Adrenal gland (tissue), 12 donors: ENCODE data around the gene CD300E. TPM values are rescaled to one million over a fixed set of nuclear protein-coding genes. Genes with fewer than 3 reads are reported as not detected.
A peak's percentile ranks its signal among the peaks of the same experiment; 100 is the strongest.
"Not testable (repeated sequence)": the region's sequence is repeated elsewhere in the genome, so short reads cannot be mapped to it uniquely, and the experiment has no call there.

Experiments used
- DNase-seq, 7 donors: peaks; one replicate each; pipeline ENCODE4 v3.0.0-alpha.2; 2019 to 2020
- H3K27ac ChIP-seq, 5 donors: fragments of 200-600 bp; sonication (generic) in 4 of 5; 1 replicate in 3 of 5; 2 replicates in 2 of 5; pipeline versions ENCODE4 v1.5.1 to v1.8.0; 2016 to 2020; ENCODE audit warnings: mild to moderate bottlenecking in 1 of 5
- H3K27me3 ChIP-seq: fragments of 200-600 bp; 2 replicates; pipeline ENCODE4 v1.8.0; 2021
- H3K36me3 ChIP-seq, 2 donors: fragments of 200-600 bp; replicated peaks in 1 of 2; 1 replicate in 1 of 2; 2 replicates in 1 of 2; pipeline versions ENCODE4 v1.5.1 to v1.8.0; 2018 to 2022
- H3K4me1 ChIP-seq, 2 donors: fragments of 200-600 bp; replicated peaks in 1 of 2; 1 replicate in 1 of 2; 2 replicates in 1 of 2; pipeline versions ENCODE4 v1.5.1 to v1.8.0; 2018 to 2021
- H3K4me3 ChIP-seq, 4 donors: fragments of 200-600 bp; sonication (generic) in 3 of 4; one replicate each; pipeline ENCODE4 v1.5.1; 2016 to 2018
- H3K9me3 ChIP-seq, 3 donors: fragments of 200-600 bp; sonication (generic) in 1 of 3; replicated peaks in 1 of 3; 1 replicate in 2 of 3; 2 replicates in 1 of 3; pipeline versions ENCODE4 v1.5.1 to v1.8.0; 2016 to 2021
- POLR2A ChIP-seq, 2 donors: fragments of 450-650 bp; IDR thresholded peaks; one replicate each; pipeline ENCODE4 v1.6.1; 2017; ENCODE audit warnings: antibody characterized with exemption in 2 of 2, mild to moderate bottlenecking in 2 of 2, moderate library complexity in 1 of 2
- WGBS, 4 donors: extraction: QIAGEN DNeasy Blood & Tissue Kit in 2 of 4; methylation state at CpG; one replicate each; pipeline versions ENCODE4 v1.1.5 to v1.1.7; 2013 to 2017; 5-methylcytosine and 5-hydroxymethylcytosine counted together
- intact Hi-C, 2 donors: fragments of 100-400 bp; cut with DNase I; formaldehyde crosslinking; loops; one replicate each; pipeline versions ENCODE4 v1.14.1 to v1.15.0; 2022 to 2023
- polyA plus RNA-seq, 3 donors: library from polyadenylated mRNA; stranded (reverse); fragments of 200-250 nt in 2 of 3; fragments of 350-450 nt in 1 of 3; fragmentation: Illumina TruSeq in 1 of 3; extraction: RNeasy Lipid Tissue Mini Kit (QIAGEN cat#74804) in 1 of 3; gene quantifications; one replicate each; pipeline ENCODE4 v1.2.3, GENCODE V29; 2013 to 2014
- total RNA-seq, 9 donors: library from RNA; depleted of rRNA in 4 of 9; stranded (reverse); fragments of >200 nt in 4 of 9; fragments of 120-200 nt in 1 of 9; fragmentation: NEBNext Ultra II Directional in 1 of 9; extraction: Animal tissue kit (Norgen Biotek cat#: 25700) in 1 of 9; gene quantifications; one replicate each; pipeline versions ENCODE4 v1.1.0 to v1.2.4, GENCODE V29; 2013 to 2023
- TF ChIP-seq, protein P1 (sequence below), 6 experiments: fragments of 450-650 bp in 4 of 6; fragments of 200-600 bp in 2 of 6; sonication (generic) in 1 of 6; IDR thresholded peaks; 1 replicate in 5 of 6; 2 replicates in 1 of 6; pipeline versions ENCODE4 v1.5.1 to v1.8.0; 2016 to 2021; ENCODE audit warnings: antibody characterized with exemption in 6 of 6, mild to moderate bottlenecking in 2 of 6, moderate library complexity in 1 of 6
- donor health status: healthy with polysubstance abuse.
- donor health status: Bipolar disorder and iron deficiency.
- donor health status: DM: yes; HTN: yes; CAD: no.
- donor health status: DM: no; HTN: no; CAD: no.
- donor health status: DM: no; HTN: no; CAD: no.
- donor health status: DM: yes; HTN: yes; CAD: no.

The CD300E gene
- total and polyA plus RNA-seq, 12 donors, result 0.06 to 2.4 (median 0.57) TPM; not detected in 1

DNA sequence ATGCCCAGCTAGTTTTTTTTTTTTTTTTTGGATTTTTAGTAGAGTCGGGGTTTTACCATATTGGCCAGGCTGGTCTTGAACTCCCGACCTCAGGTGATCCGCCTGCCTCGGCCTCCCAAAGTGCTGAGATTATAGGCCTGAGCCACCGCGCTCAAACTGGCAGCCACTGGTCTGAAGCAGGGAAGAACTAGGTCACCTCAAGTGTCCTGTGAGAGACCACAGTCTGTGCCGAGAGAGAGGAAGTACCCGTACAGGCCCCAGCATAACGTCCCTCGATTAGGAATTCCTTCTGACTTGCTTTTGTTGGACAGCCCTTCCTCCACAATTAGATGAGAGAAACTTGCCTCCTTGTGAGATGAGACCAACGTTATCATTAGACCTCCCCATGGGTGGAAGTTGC is 13.7 kb upstream of the CD300E start:
- H3K27ac ChIP-seq, result no peak overlapping the region
- H3K4me3 ChIP-seq, result no peak overlapping the region
- DNase-seq, result peak in 1 of 7 donors; percentile 13
- WGBS, 4 donors, result 47 to 62% (median 55%) methylated on average over 5 to 11 of the region's 11 CpGs
- no peaks in the 10 kb centered on the region for H3K4me1 ChIP-seq
- H3K9me3 ChIP-seq, result no peaks in the 10 kb centered on the region
- TF ChIP-seq, protein P1, sequence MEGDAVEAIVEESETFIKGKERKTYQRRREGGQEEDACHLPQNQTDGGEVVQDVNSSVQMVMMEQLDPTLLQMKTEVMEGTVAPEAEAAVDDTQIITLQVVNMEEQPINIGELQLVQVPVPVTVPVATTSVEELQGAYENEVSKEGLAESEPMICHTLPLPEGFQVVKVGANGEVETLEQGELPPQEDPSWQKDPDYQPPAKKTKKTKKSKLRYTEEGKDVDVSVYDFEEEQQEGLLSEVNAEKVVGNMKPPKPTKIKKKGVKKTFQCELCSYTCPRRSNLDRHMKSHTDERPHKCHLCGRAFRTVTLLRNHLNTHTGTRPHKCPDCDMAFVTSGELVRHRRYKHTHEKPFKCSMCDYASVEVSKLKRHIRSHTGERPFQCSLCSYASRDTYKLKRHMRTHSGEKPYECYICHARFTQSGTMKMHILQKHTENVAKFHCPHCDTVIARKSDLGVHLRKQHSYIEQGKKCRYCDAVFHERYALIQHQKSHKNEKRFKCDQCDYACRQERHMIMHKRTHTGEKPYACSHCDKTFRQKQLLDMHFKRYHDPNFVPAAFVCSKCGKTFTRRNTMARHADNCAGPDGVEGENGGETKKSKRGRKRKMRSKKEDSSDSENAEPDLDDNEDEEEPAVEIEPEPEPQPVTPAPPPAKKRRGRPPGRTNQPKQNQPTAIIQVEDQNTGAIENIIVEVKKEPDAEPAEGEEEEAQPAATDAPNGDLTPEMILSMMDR (IDR thresholded peaks at IDR 0.05), result no peak
- TF ChIP-seq POLR2A (IDR thresholded peaks at IDR 0.05), result no peak
- no peaks in the 10 kb centered on the region for H3K36me3 ChIP-seq
- intact Hi-C loops, result no loop called here
- no peaks in the 10 kb centered on the region for H3K27me3 ChIP-seq

DNA sequence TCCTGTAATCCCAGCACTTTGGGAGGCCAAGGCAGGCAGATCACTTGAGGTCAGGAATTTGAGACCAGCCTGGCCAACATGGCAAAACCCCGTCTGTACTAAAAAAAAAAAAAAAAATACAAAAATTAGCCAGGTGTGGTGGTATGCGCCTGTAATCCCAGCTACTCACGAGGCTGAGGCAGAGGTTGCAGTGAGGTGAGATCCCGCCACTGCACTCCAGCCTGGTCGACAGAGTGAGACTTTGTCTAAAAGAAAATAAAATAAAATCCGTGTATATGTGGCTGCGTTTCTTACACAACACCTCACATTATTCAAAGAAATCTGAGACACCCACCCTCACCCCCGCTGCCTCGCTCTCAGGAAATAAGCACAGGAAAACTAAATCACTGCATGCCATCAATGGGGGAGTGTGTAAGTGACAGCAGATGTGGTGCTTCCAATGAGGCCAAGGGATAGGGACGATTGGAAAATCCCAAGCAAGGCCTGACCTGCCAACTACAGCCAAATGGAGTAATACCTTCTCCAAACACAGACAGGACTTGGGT is 13.1 kb upstream of the CD300E start:
- not testable (repeated sequence) for H3K27me3 ChIP-seq, H3K4me1 ChIP-seq
- WGBS, 4 donors, result 59 to 71% (median 69%) methylated on average over 10 of the region's 10 CpGs

DNA sequence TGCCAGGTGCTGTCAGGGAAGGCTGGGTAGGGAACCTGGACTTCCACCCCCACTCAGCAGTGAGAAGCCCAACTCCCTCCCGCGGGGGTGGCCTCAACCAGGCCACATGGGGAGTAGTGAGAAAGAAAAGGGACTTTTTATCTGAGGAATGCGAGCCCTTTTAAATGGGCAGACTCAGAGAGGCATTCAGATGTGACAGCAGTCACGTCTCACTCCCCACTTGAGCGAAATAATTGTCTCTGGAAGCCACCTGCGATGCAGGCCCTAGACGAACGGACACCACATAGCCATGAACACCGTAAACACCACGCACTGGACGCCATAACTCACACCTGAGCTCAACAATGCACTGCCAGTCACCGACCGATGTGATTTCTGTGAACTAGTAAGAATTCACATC is 11.9 kb upstream of the CD300E start:
- H3K4me1 ChIP-seq, result no peaks in the 10 kb centered on the region
- no peak for DNase-seq
- no peaks in the 10 kb centered on the region for H3K36me3 ChIP-seq
- H3K27me3 ChIP-seq, result no peaks in the 10 kb centered on the region
- intact Hi-C loops, result no loop called here
- no peak overlapping the region for H3K4me3 ChIP-seq
- 62 to 67% (median 65%) methylated on average over 13 of the region's 13 CpGs for WGBS, 4 donors
- H3K9me3 ChIP-seq, result no peaks in the 10 kb centered on the region
- H3K27ac ChIP-seq, result no peak overlapping the region
- TF ChIP-seq, protein P1 (IDR thresholded peaks at IDR 0.05), result no peak
- no peak for TF ChIP-seq POLR2A (IDR thresholded peaks at IDR 0.05)

More for the DNA sequence above, 13.1 kb upstream of the CD300E start:
- H3K4me3 ChIP-seq, intact Hi-C loops, H3K27ac ChIP-seq, H3K36me3 ChIP-seq, H3K9me3 ChIP-seq, DNase-seq: not testable (repeated sequence)

DNA sequence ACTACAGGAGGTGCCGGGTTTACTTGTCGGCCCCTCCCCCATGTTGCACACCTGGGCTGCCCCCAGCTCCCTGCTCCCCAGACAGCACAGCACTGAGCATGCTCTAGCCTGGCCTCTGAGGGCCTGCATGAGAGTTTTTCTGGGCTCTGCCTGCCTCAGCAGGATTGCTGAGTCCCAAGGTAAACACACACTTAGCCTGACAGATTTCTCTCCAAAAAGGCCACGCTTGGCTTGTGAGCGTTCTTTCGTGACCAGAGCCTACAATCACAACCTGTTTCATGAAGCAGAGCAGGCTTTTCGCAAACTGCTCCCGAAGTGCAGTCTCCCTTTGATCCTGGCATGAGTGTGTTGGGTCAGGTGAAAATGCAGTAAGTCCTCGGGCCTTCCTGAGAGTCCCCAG is 9.8 kb upstream of the CD300E start:
- no peak for TF ChIP-seq POLR2A (IDR thresholded peaks at IDR 0.05)
- TF ChIP-seq, protein P1 (IDR thresholded peaks at IDR 0.05), result no peak
- WGBS, 4 donors, result 80 to 87% (median 83%) methylated on average over 7 to 8 of the region's 8 CpGs

DNA sequence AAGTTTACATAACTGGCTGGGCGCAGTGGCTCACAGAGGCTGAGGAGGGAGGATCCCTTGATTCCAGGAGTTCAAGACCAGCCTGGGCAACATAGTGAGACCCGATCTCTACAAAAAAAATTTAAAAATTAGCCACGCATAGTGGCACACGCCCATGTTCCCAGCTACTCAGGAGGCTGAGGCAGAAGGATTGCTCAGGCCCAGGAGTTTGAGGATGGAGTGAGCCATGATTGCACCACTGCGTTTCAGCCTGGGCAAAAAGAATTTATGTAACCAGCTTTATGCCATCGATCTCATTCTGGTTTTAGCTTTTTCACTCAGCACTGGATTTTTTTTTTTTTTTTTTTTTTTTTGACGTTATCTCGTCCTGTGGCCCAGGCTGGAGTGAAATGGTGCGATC is 9.1 kb upstream of the CD300E start:
- intact Hi-C loops, result no loop called here
- Histone ChIP-seq H3K4me3 (no peak overlapping the region), H3K27me3 (no peaks in the 10 kb centered on the region), H3K27ac (no peak overlapping the region), H3K36me3 (no peaks in the 10 kb centered on the region), H3K9me3 (no peaks in the 10 kb centered on the region), H3K4me1 (no peaks in the 10 kb centered on the region)
- TF ChIP-seq POLR2A (IDR thresholded peaks at IDR 0.05), result no peak
- TF ChIP-seq, protein P1 (IDR thresholded peaks at IDR 0.05), result no peak
- 72 to 83% (median 79%) methylated on average over 9 of the region's 9 CpGs for WGBS, 4 donors
- DNase-seq, result no peak

More for the DNA sequence above, 9.8 kb upstream of the CD300E start:
- no peaks in the 10 kb centered on the region for H3K9me3 ChIP-seq
- no peaks in the 10 kb centered on the region for H3K4me1 ChIP-seq
- H3K4me3 ChIP-seq, result no peak overlapping the region
- no peak overlapping the region for H3K27ac ChIP-seq
- no peaks in the 10 kb centered on the region for H3K36me3 ChIP-seq
- intact Hi-C loops, result no loop called here
- no peaks in the 10 kb centered on the region for H3K27me3 ChIP-seq
- DNase-seq, result no peak
